ENCODE measurements around the gene BAHCC1.
"Not testable (repeated sequence)": the region's sequence is repeated elsewhere in the genome, so short reads cannot be mapped to it uniquely, and the experiment has no call there.

Gene BAHCC1

GRCh38 chr17:81394921-81395599 lies at the start of gene BAHCC1:
Gene BAHCC1, plus strand, starts transcription at chr17:81395457. Its CDS starts 4,283 bp downstream, at chr17:81399740.
- DNase-seq: peak; percentile 83

GRCh38 chr17:81346090-81346907 lies 49.0 kb upstream of the BAHCC1 start:
- DNase-seq: peak; percentile 91

- no peak for DNase-seq
Observed at GRCh38 chr17:81346908-81347349, 48.3 kb upstream of the BAHCC1 start.

GRCh38 chr17:81347437-81347836 lies 47.8 kb upstream of the BAHCC1 start:
- DNase-seq: no peak

GRCh38 chr17:81348097-81349055 lies 46.9 kb upstream of the BAHCC1 start:
- DNase-seq: no peak

- DNase-seq: no peak
Observed at GRCh38 chr17:81349397-81350319, 45.6 kb upstream of the BAHCC1 start.

- DNase-seq: no peak
Observed at GRCh38 chr17:81350320-81350890, 44.9 kb upstream of the BAHCC1 start.

GRCh38 chr17:81351329-81352052 lies 43.8 kb upstream of the BAHCC1 start:
- not testable (repeated sequence) for DNase-seq

- not testable (repeated sequence) for DNase-seq
Observed at GRCh38 chr17:81352056-81352455, 43.2 kb upstream of the BAHCC1 start.

GRCh38 chr17:81354252-81354953 lies 40.9 kb upstream of the BAHCC1 start:
- no peak for DNase-seq

- no peak for DNase-seq
Observed at GRCh38 chr17:81354954-81355347, 40.3 kb upstream of the BAHCC1 start.

GRCh38 chr17:81359218-81359617 lies 36.0 kb upstream of the BAHCC1 start:
- no peak for DNase-seq

- DNase-seq: not testable (repeated sequence)
Observed at GRCh38 chr17:81362001-81362400, 33.3 kb upstream of the BAHCC1 start.

- no peak for DNase-seq
Observed at GRCh38 chr17:81364278-81365147, 30.7 kb upstream of the BAHCC1 start.

GRCh38 chr17:81365148-81365600 lies 30.1 kb upstream of the BAHCC1 start:
- DNase-seq: no peak

GRCh38 chr17:81365601-81366585 lies 29.4 kb upstream of the BAHCC1 start:
- DNase-seq: no peak

GRCh38 chr17:81366648-81367047 lies 28.6 kb upstream of the BAHCC1 start:
- DNase-seq: no peak

GRCh38 chr17:81367171-81367570 lies 28.1 kb upstream of the BAHCC1 start:
- no peak for DNase-seq

Data from activated CD4-positive, CD25-positive, alpha-beta regulatory T cell treated with anti-CD3 and anti-CD28 coated beads, Interleukin-2, amount 50 U/mL, for 72 hours (primary cell).